H9 (cell line): ENCODE measurements around the gene FAM174C. TPM values are rescaled to one million over a fixed set of nuclear protein-coding genes. Genes with fewer than 3 reads are reported as not detected.

ENCODE experiments used
- DNase-seq: peaks from one replicate; pipeline ENCODE4 v3.0.0-alpha.2; 2017
- H2AFZ ChIP-seq: one replicate; pipeline ENCODE4 v1.6.1; 2013; ENCODE audit warnings: mild to moderate bottlenecking, low read length, control low read depth, moderate library complexity
- H2AK5ac ChIP-seq: 2 replicates; pipeline ENCODE4 v1.6.1; 2013; ENCODE audit warnings: low read length, control low read depth, mixed read lengths; ENCODE audit not compliant: insufficient read length
- H2BK120ac ChIP-seq: one replicate; pipeline ENCODE4 v1.6.1; 2013; ENCODE audit warnings: low read depth, mild to moderate bottlenecking, low read length, control low read depth, inconsistent platforms; ENCODE audit not compliant: poor library complexity, severe bottlenecking
- H2BK12ac ChIP-seq: 2 replicates; pipeline ENCODE4 v1.6.1; 2013; ENCODE audit warnings: low read length, control low read depth, mixed read lengths, low read depth; ENCODE audit not compliant: insufficient read length
- H2BK15ac ChIP-seq: 2 replicates; pipeline ENCODE4 v1.6.1; 2013; ENCODE audit warnings: low read depth, low read length, control low read depth
- H2BK20ac ChIP-seq: one replicate; pipeline ENCODE4 v1.6.1; 2013; ENCODE audit warnings: low read depth, mild to moderate bottlenecking, low read length, control low read depth, inconsistent platforms; ENCODE audit not compliant: poor library complexity, severe bottlenecking
- H2BK5ac ChIP-seq: 2 replicates; pipeline ENCODE4 v1.6.1; 2013; ENCODE audit warnings: low read length, control low read depth, mixed read lengths; ENCODE audit not compliant: insufficient read length
- H3K14ac ChIP-seq: 2 replicates; pipeline ENCODE4 v1.6.1; 2013; ENCODE audit warnings: low read length, control low read depth; ENCODE audit not compliant: insufficient read depth
- H3K18ac ChIP-seq: 2 replicates; pipeline ENCODE4 v1.6.1; 2013; ENCODE audit warnings: low read depth, mild to moderate bottlenecking, mixed read lengths, low read length, control low read depth; ENCODE audit not compliant: insufficient read length
- H3K23ac ChIP-seq: 2 replicates; pipeline ENCODE4 v1.6.1; 2013; ENCODE audit warnings: low read length, control low read depth, mixed read lengths, low read depth; ENCODE audit not compliant: insufficient read length
- H3K23me2 ChIP-seq: 2 replicates; pipeline ENCODE4 v1.6.1; 2013; ENCODE audit warnings: low read depth, mild to moderate bottlenecking, mixed read lengths, low read length, control low read depth; ENCODE audit not compliant: insufficient read length, poor library complexity, severe bottlenecking
- H3K27ac ChIP-seq: 2 replicates; pipeline ENCODE4 v1.5.1; 2013; ENCODE audit warnings: low read length, control low read depth, mixed read lengths, low read depth; ENCODE audit not compliant: insufficient read length
- H3K27me3 ChIP-seq: 2 replicates; pipeline ENCODE4 v1.6.1; 2013; ENCODE audit warnings: low read length, control low read depth, inconsistent platforms; ENCODE audit not compliant: insufficient read depth
- H3K4ac ChIP-seq: 2 replicates; pipeline ENCODE4 v1.6.1; 2013; ENCODE audit warnings: low read depth, mild to moderate bottlenecking, control low read depth, inconsistent platforms, low read length, moderate library complexity
- H3K4me1 ChIP-seq: 2 replicates; pipeline ENCODE4 v1.6.1; 2013; ENCODE audit warnings: low read length, control low read depth, inconsistent platforms; ENCODE audit not compliant: insufficient read depth
- H3K4me2 ChIP-seq: 2 replicates; pipeline ENCODE4 v1.6.1; 2013; ENCODE audit warnings: low read length, control low read depth, mixed read lengths; ENCODE audit not compliant: insufficient read length, insufficient read depth
- H3K56ac ChIP-seq: 2 replicates; pipeline ENCODE4 v1.6.1; 2013; ENCODE audit warnings: low read depth, mild to moderate bottlenecking, mixed read lengths, low read length, control low read depth; ENCODE audit not compliant: insufficient read length
- H3K79me1 ChIP-seq: 2 replicates; pipeline ENCODE4 v1.6.1; 2013; ENCODE audit warnings: low read depth, mild to moderate bottlenecking, moderate library complexity, low read length, control low read depth, inconsistent platforms; ENCODE audit not compliant: insufficient read depth, poor library complexity, severe bottlenecking
- H3K79me2 ChIP-seq: 2 replicates; pipeline ENCODE4 v1.6.1; 2013; ENCODE audit warnings: low read length, control low read depth, inconsistent platforms; ENCODE audit not compliant: insufficient read depth
- H3K9ac ChIP-seq: 2 replicates; pipeline ENCODE4 v1.6.1; 2013; ENCODE audit warnings: low read length, control low read depth, mixed read lengths; ENCODE audit not compliant: insufficient read length; ENCODE audit errors: extremely low read depth
- H3K9me3 ChIP-seq: one replicate; pipeline ENCODE4 v1.6.1; 2013; ENCODE audit warnings: low read depth, low read length, inconsistent platforms; ENCODE audit not compliant: control insufficient read depth
- H3T11ph ChIP-seq: one replicate; pipeline ENCODE4 v1.6.1; 2013; ENCODE audit warnings: mild to moderate bottlenecking, low read length, control low read depth, inconsistent platforms
- H4K20me1 ChIP-seq: one replicate; pipeline ENCODE4 v1.6.1; 2013; ENCODE audit not compliant: control insufficient read depth, insufficient read length, insufficient read depth
- H4K5ac ChIP-seq: 2 replicates; pipeline ENCODE4 v1.6.1; 2013; ENCODE audit warnings: low read depth, mild to moderate bottlenecking, mixed read lengths, low read length, control low read depth; ENCODE audit not compliant: insufficient read length
- H4K8ac ChIP-seq: replicated peaks from 2 replicates; pipeline ENCODE4 v1.6.1; 2013; ENCODE audit warnings: low read length, control low read depth, mixed read lengths, low read depth; ENCODE audit not compliant: insufficient read length
- H4K91ac ChIP-seq: 2 replicates; pipeline ENCODE4 v1.6.1; 2013; ENCODE audit warnings: low read depth, mild to moderate bottlenecking, moderate library complexity, mixed read lengths, low read length, control low read depth; ENCODE audit not compliant: insufficient read length
- H3K27ac Mint-ChIP-seq, 3 experiments: 2 replicates in 2 of 3; 3 replicates in 1 of 3; pipeline ENCODE4 v1.8.0; 2020 to 2021; ENCODE audit warnings: mixed read lengths in 3 of 3, mild to moderate bottlenecking in 1 of 3, moderate library complexity in 1 of 3
- H3K27me3 Mint-ChIP-seq: 2 replicates; pipeline ENCODE4 v1.8.0; 2021; ENCODE audit warnings: low read depth, mild to moderate bottlenecking, moderate library complexity, mixed read lengths
- H3K36me3 Mint-ChIP-seq, 3 experiments: 2 replicates in 2 of 3; 3 replicates in 1 of 3; pipeline ENCODE4 v1.8.0; 2020 to 2021; ENCODE audit warnings: low read depth in 3 of 3, mixed read lengths in 3 of 3; ENCODE audit not compliant: insufficient read depth in 1 of 3
- H3K4me1 Mint-ChIP-seq, 2 experiments: 2 replicates each; pipeline ENCODE4 v1.8.0; 2020; ENCODE audit warnings: mixed read lengths in 2 of 2
- H3K4me3 Mint-ChIP-seq, 2 experiments: 2 replicates in 1 of 2; 3 replicates in 1 of 2; pipeline ENCODE4 v1.8.0; 2020 to 2021; ENCODE audit warnings: mild to moderate bottlenecking in 2 of 2, mixed read lengths in 2 of 2, moderate library complexity in 1 of 2
- H3K9me3 Mint-ChIP-seq, 2 experiments: 2 replicates in 1 of 2; 3 replicates in 1 of 2; pipeline ENCODE4 v1.8.0; 2020; ENCODE audit warnings: mild to moderate bottlenecking in 2 of 2, mixed read lengths in 2 of 2, moderate library complexity in 1 of 2
- CTCF ChIP-seq: fragments of 200-600 bp; sonication (generic); conservative IDR thresholded peaks from 3 replicates; pipeline ENCODE4 v1.8.0; 2021; ENCODE audit warnings: antibody characterized with exemption, mild to moderate bottlenecking
- WGBS: extraction: QIAGEN DNeasy Blood & Tissue Kit; methylation state at CpG from one replicate; pipeline ENCODE4 v1.1.7; 2013; ENCODE audit warnings: missing lambda C conversion rate, low lambda C conversion rate, mixed read lengths; ENCODE audit not compliant: insufficient read length; ENCODE audit errors: extremely low coverage; 5-methylcytosine and 5-hydroxymethylcytosine counted together
- total RNA-seq: library from RNA; stranded (reverse); gene quantifications from 2 replicates; pipeline ENCODE4 v1.2.1, GENCODE V29; 2021

FAM174C gene
- total RNA-seq, 1 experiment from 2014 or later, result 63.0 TPM

GRCh38 chr19:1292419-1293151 is 17.3 kb downstream of the FAM174C start:
- no peak overlapping the region for H3K9ac ChIP-seq
- peak overlapping the region in 1 of 2 experiments; percentile 23; a peak in 1 of 5 replicates for H3K4me3 Mint-ChIP-seq

More at GRCh38 chr19:1292419-1293151, 17.3 kb downstream of the FAM174C start:
- Histone ChIP-seq H3K79me1 (no peaks in the 10 kb centered on the region), H3K9me3 (no peaks in the 10 kb centered on the region), H3K79me2 (peaks cover 2% of the 10 kb centered on the region; the same call in 1 of the 2 replicates), H3K14ac (no peak overlapping the region), H3K27ac (no peak overlapping the region), H4K91ac (no peak overlapping the region), H4K8ac (no peak overlapping the region), H3K4ac (no peak overlapping the region), H2BK20ac (no peak overlapping the region), H2BK12ac (no peak overlapping the region), H2BK120ac (no peak overlapping the region), H3K23ac (no peak overlapping the region), H2AK5ac (no peak overlapping the region), H3K4me2 (no peak overlapping the region), H3K18ac (no peak overlapping the region), H3K56ac (no peak overlapping the region), H3K23me2 (no peaks in the 10 kb centered on the region), H2AFZ (no peak overlapping the region), H4K20me1 (no peaks in the 10 kb centered on the region), H3K4me1 (no peaks in the 10 kb centered on the region), H3T11ph (no peak overlapping the region), H2BK5ac (no peak overlapping the region), H3K27me3 (no peaks in the 10 kb centered on the region), H2BK15ac (no peak overlapping the region), H4K5ac (no peak overlapping the region)
- DNase-seq, result no peak
- Mint-ChIP-seq H3K36me3 (no peaks in the 10 kb centered on the region), H3K9me3 (no peaks in the 10 kb centered on the region), H3K27ac (0 out of 7 replicates have a peak overlapping the region, but pooled peaks of 1 of the 3 experiments have one; percentile 53), H3K27me3 (peaks cover 13% of the 10 kb centered on the region), H3K4me1 (peaks cover 0 to 12% of the 10 kb centered on the region in 2 experiments; a peak in 2 of 4 replicates)
- no peak for TF ChIP-seq CTCF
- no CpG with 5 or more reads among the region's 17 CpGs for WGBS
